SK-N-SH (cell line): ENCODE measurements around the gene TMEM11. TPM values are rescaled to one million over a fixed set of nuclear protein-coding genes. Genes with fewer than 3 reads are reported as not detected.

Experiments
- CTCF ChIA-PET: fragments of 300-600, 350-600 bp; formaldehyde crosslinking; extraction: SDS; loops from one replicate; lab custom pipeline; 2021; lab: Yijun Ruan, JAX
- POLR2A ChIA-PET: fragments of 350-600 bp; sonication (Branson Sonifier 250); formaldehyde crosslinking; extraction: SDS; loops from one replicate; lab custom pipeline; 2020; ENCODE audit warnings: antibody characterized with exemption, inconsistent platforms; lab: Yijun Ruan, JAX
- DNase-seq: peaks from one replicate; pipeline ENCODE4 v3.0.0; 2012
- H2AFZ ChIP-seq: fragments of 200-600 bp; sonication (generic); 2 replicates; pipeline ENCODE4 v1.8.1; 2016; ENCODE audit warnings: antibody characterized with exemption, mild to moderate bottlenecking, low read depth
- H3F3A ChIP-seq: fragments of 200-600 bp; sonication (generic); replicated peaks from 2 replicates; pipeline ENCODE3; 2016; ENCODE audit warnings: antibody characterized with exemption, mild to moderate bottlenecking; ENCODE audit not compliant: insufficient read depth
- H3K27ac ChIP-seq, 2 experiments: fragments of 200-500 bp in 1 of 2; fragments of 200-600 bp in 1 of 2; sonication (Bioruptor generic) in 1 of 2; sonication (generic), shearing (Covaris generic) in 1 of 2; 2 replicates each; pipeline versions ENCODE4 v1.5.1 to v1.6.1; 2014 to 2016; ENCODE audit warnings: low read depth in 2 of 2, inconsistent platforms in 1 of 2, low read length in 1 of 2, mild to moderate bottlenecking in 1 of 2, mixed read lengths in 1 of 2
- H3K27me3 ChIP-seq: fragments of 200-600 bp; sonication (generic), shearing (Covaris generic); 2 replicates; pipeline ENCODE4 v1.6.1; 2016; ENCODE audit warnings: mixed run types; ENCODE audit not compliant: insufficient read depth
- H3K36me3 ChIP-seq, 2 experiments: fragments of 200-500 bp in 1 of 2; fragments of 200-600 bp in 1 of 2; sonication (Bioruptor generic) in 1 of 2; sonication (generic) in 1 of 2; replicated peaks in 1 of 2; 2 replicates each; pipeline versions ENCODE3 to v1.5.1; 2014 to 2016; ENCODE audit warnings: low read length in 1 of 2, mild to moderate bottlenecking in 1 of 2; ENCODE audit not compliant: insufficient read depth in 2 of 2, control insufficient read depth in 1 of 2
- H3K4me1 ChIP-seq, 2 experiments: fragments of 200-500 bp in 1 of 2; fragments of 200-600 bp in 1 of 2; sonication (Bioruptor generic) in 1 of 2; sonication (generic), shearing (Covaris generic) in 1 of 2; 2 replicates each; pipeline versions ENCODE4 v1.5.1 to v1.6.1; 2014 to 2016; ENCODE audit warnings: low read depth in 1 of 2, low read length in 1 of 2, mixed run types in 1 of 2; ENCODE audit not compliant: insufficient read depth in 2 of 2, control insufficient read depth in 1 of 2
- H3K4me2 ChIP-seq: fragments of 200-600 bp; sonication (generic), shearing (Covaris generic); 2 replicates; pipeline ENCODE4 v1.6.1; 2017; ENCODE audit warnings: mixed run types
- H3K4me3 ChIP-seq, 2 experiments: fragments of 200-500 bp in 1 of 2; fragments of 200-600 bp in 1 of 2; sonication (Bioruptor generic) in 1 of 2; sonication (generic), shearing (Covaris generic) in 1 of 2; 2 replicates each; pipeline versions ENCODE4 v1.5.1 to v1.8.1; 2014 to 2016; ENCODE audit warnings: low read depth in 2 of 2, inconsistent platforms in 1 of 2, low read length in 1 of 2, mild to moderate bottlenecking in 1 of 2, mixed read lengths in 1 of 2, moderate library complexity in 1 of 2
- H3K79me2 ChIP-seq: fragments of 200-600 bp; sonication (generic); 2 replicates; pipeline ENCODE4 v1.8.1; 2017; ENCODE audit warnings: mild to moderate bottlenecking; ENCODE audit not compliant: insufficient read depth
- H3K9ac ChIP-seq: fragments of 200-600 bp; sonication (generic); 2 replicates; pipeline ENCODE4 v1.6.1; 2017; ENCODE audit warnings: mixed run types
- H3K9me2 ChIP-seq: fragments of 200-600 bp; sonication (generic); 2 replicates; pipeline ENCODE4 v1.6.1; 2017; ENCODE audit warnings: mixed run types
- H3K9me3 ChIP-seq: fragments of 200-600 bp; sonication (generic); 2 replicates; pipeline ENCODE4 v1.6.1; 2017; ENCODE audit warnings: mixed run types, mild to moderate bottlenecking, moderate library complexity
- H4K20me1 ChIP-seq: fragments of 200-600 bp; sonication (generic); 2 replicates; pipeline ENCODE4 v1.6.1; 2017; ENCODE audit warnings: mild to moderate bottlenecking, mixed run types; ENCODE audit not compliant: insufficient read depth
- CHD2 ChIP-seq: fragments of 150-350 bp; IDR thresholded peaks from 2 replicates; pipeline ENCODE4 v1.6.1; 2018; ENCODE audit warnings: low read length; ENCODE audit not compliant: partially characterized antibody
- ELF1 ChIP-seq: IDR thresholded peaks from 2 replicates; pipeline ENCODE4 v1.4.0; 2012
- FOSL2 ChIP-seq: IDR thresholded peaks from 2 replicates; pipeline ENCODE4 v1.4.0; 2012; ENCODE audit warnings: low read depth, mild to moderate bottlenecking, moderate library complexity, borderline replicate concordance
- FOXJ3 ChIP-seq: sonication (generic); formaldehyde crosslinking; IDR thresholded peaks from 2 replicates; pipeline ENCODE4 v1.5.1; 2020; ENCODE audit warnings: mild to moderate bottlenecking, missing genetic modification reagents
- GABPA ChIP-seq: IDR thresholded peaks from 2 replicates; pipeline ENCODE4 v1.4.0; 2012; ENCODE audit warnings: low read depth, mild to moderate bottlenecking
- GATA2 ChIP-seq: sonication (generic); formaldehyde crosslinking; IDR thresholded peaks from 2 replicates; pipeline ENCODE4 v1.5.0; 2020; ENCODE audit warnings: mild to moderate bottlenecking, missing genetic modification reagents
- JUND ChIP-seq: IDR thresholded peaks from 2 replicates; pipeline ENCODE4 v1.4.0; 2012
- MAX ChIP-seq: IDR thresholded peaks from 2 replicates; pipeline ENCODE4 v1.4.0; 2012; ENCODE audit warnings: low read depth
- MEF2A ChIP-seq: IDR thresholded peaks from 2 replicates; pipeline ENCODE4 v1.4.0; 2012; ENCODE audit warnings: low read depth, borderline replicate concordance
- NFIC ChIP-seq: IDR thresholded peaks from 2 replicates; pipeline ENCODE4 v1.4.0; 2012; ENCODE audit warnings: borderline replicate concordance
- NRF1 ChIP-seq: IDR thresholded peaks from 2 replicates; pipeline ENCODE4 v1.6.1; 2012; ENCODE audit warnings: low read depth, mild to moderate bottlenecking, low read length
- PBX3 ChIP-seq: IDR thresholded peaks from 2 replicates; pipeline ENCODE4; 2012
- RAD21 ChIP-seq: IDR thresholded peaks from 2 replicates; pipeline ENCODE4 v1.6.1; 2012; ENCODE audit warnings: mild to moderate bottlenecking, low read length
- RCOR1 ChIP-seq: fragments of 150-350 bp; IDR thresholded peaks from 2 replicates; pipeline ENCODE4 v1.6.1; 2017; ENCODE audit warnings: antibody characterized with exemption, low read length
- SMC3 ChIP-seq: IDR thresholded peaks from 2 replicates; pipeline ENCODE4 v1.6.1; 2012; ENCODE audit warnings: low read depth, low read length, improper control_type of control experiment
- TAF1 ChIP-seq: IDR thresholded peaks from 2 replicates; pipeline ENCODE4 v1.6.1; 2012; ENCODE audit warnings: low read depth, mild to moderate bottlenecking, low read length, moderate library complexity, borderline replicate concordance
- TCF12 ChIP-seq: IDR thresholded peaks from 2 replicates; pipeline ENCODE4 v1.4.0; 2012
- WGBS: methylation state at CpG from one replicate; pipeline ENCODE4 v1.1.6; 2017; ENCODE audit warnings: low lambda C conversion rate; 5-methylcytosine and 5-hydroxymethylcytosine counted together
- polyA plus RNA-seq, 3 experiments: library from polyadenylated mRNA; depleted of rRNA; stranded (reverse); fragments of >200 nt; gene quantifications; 2 replicates each; pipeline ENCODE4 v1.2.3, GENCODE V29; 2012
- TF ChIP-seq, protein P1 (sequence below): IDR thresholded peaks from 2 replicates; pipeline ENCODE4 v1.4.0; 2012; ENCODE audit warnings: low read depth, borderline replicate concordance
- TF ChIP-seq, protein P2 (sequence below): fragments of 150-350 bp; IDR thresholded peaks from 2 replicates; pipeline ENCODE4 v1.6.1; 2017; ENCODE audit warnings: antibody characterized with exemption, low read length, low read depth, borderline replicate concordance
- TF ChIP-seq, protein P3 (sequence below): IDR thresholded peaks from 2 replicates; pipeline ENCODE4 v1.4.0; 2012; ENCODE audit warnings: low read depth, borderline replicate concordance

TMEM11 gene
- polyA plus RNA-seq, 1 of the 3 experiments (the other 2 are of a cell fraction): 52.3 TPM

DNA sequence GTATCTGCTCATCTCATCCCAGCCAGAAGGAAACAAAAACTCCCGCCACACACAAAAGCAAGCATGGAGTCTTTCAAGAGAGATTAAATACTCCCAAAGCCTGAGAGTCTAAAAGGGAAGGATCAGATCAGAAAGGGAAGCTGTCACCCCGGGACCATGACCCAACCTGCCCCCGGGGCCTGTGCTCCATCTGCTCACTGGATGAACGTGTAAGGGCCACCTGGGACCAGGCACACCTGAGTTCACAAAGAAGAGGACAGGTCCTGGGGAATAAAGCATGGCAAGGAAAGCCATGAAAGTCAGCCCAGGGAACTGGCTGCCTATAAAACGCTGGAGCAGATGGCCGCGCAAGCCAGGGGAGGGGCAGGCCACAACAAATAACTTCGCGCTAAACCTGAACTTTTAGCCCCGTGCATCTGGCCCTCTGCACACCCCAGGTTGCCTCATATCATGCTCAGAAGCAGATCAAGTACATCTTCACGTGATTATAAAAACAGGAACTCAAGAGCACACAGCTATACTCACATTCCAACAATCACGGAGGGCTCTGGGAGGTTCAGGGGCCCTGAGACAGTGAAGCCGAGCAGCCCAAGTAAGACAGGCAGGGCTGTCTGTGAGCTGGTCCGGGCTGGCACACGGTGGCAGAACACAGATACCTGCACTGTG, 3.4 kb downstream of the TMEM11 start (continued):
- TF ChIP-seq, protein P1, sequence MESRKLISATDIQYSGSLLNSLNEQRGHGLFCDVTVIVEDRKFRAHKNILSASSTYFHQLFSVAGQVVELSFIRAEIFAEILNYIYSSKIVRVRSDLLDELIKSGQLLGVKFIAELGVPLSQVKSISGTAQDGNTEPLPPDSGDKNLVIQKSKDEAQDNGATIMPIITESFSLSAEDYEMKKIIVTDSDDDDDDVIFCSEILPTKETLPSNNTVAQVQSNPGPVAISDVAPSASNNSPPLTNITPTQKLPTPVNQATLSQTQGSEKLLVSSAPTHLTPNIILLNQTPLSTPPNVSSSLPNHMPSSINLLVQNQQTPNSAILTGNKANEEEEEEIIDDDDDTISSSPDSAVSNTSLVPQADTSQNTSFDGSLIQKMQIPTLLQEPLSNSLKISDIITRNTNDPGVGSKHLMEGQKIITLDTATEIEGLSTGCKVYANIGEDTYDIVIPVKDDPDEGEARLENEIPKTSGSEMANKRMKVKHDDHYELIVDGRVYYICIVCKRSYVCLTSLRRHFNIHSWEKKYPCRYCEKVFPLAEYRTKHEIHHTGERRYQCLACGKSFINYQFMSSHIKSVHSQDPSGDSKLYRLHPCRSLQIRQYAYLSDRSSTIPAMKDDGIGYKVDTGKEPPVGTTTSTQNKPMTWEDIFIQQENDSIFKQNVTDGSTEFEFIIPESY: no peak
- TF ChIP-seq MAX (no peak), TAF1 (no peak), NFIC (no peak), FOSL2 (no peak), RCOR1 (no peak), PBX3 (no peak), SMC3 (no peak)
- TF ChIP-seq, protein P2, sequence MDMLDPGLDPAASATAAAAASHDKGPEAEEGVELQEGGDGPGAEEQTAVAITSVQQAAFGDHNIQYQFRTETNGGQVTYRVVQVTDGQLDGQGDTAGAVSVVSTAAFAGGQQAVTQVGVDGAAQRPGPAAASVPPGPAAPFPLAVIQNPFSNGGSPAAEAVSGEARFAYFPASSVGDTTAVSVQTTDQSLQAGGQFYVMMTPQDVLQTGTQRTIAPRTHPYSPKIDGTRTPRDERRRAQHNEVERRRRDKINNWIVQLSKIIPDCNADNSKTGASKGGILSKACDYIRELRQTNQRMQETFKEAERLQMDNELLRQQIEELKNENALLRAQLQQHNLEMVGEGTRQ: no peak

DNA sequence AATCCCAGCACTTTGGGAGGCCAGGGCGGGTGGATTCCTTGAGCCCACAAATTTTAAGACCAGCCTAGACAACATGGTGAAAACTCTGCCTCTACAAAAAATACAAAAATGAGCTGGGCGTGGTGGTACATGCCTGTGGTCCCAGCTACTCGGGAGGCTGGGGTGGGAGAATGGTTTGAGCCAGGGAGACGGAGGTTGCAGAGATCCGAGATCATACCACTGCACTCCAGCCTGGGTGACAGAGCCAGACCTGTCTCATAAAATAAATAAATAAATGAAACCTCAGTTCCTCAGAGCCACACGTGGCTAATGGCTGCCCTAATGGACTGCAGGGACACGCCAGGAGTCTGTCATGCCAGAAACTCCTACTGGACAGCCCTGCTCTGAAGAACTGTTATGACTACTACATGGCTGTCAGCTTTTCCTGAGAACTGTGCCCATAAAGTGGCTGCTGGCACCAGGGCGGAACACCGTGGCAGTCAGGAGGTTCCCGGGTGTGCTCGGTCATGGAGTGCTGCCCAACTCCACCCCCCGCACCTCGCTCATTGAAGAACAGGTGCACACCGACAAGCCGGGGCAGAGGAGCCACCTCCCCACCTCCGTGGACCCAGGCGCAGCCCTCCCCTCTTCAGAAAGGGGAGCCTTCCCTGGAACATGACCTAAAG, 4.3 kb downstream of the TMEM11 start:
- no peak overlapping the region for H3K27ac ChIP-seq
- ChIA-PET POLR2A (no interaction called here), CTCF (interaction anchor here (0.7 kb wide), 1 partner anchor 91 kb away, joined by 3 read pairs; no protein-coding TSS in a partner anchor)
- peaks cover 20 to 23% of the 10 kb centered on the region in 2 experiments for H3K36me3 ChIP-seq
- DNase-seq: no peak
- TF ChIP-seq TAF1 (no peak), MEF2A (no peak), GABPA (no peak), NFIC (no peak), FOXJ3 (no peak), FOSL2 (no peak), NRF1 (no peak), RAD21 (no peak), SMC3 (no peak), CHD2 (no peak), JUND (no peak), TCF12 (no peak), ELF1 (no peak), GATA2 (CRISPR knock-in tag) (no peak), MAX (no peak)
- TF ChIP-seq, protein P2: no peak
- TF ChIP-seq, protein P3, sequence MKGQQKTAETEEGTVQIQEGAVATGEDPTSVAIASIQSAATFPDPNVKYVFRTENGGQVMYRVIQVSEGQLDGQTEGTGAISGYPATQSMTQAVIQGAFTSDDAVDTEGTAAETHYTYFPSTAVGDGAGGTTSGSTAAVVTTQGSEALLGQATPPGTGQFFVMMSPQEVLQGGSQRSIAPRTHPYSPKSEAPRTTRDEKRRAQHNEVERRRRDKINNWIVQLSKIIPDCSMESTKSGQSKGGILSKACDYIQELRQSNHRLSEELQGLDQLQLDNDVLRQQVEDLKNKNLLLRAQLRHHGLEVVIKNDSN: no peak
- TF ChIP-seq, protein P1: no peak
- H3K4me3 ChIP-seq: no peak overlapping the region
- peaks cover 10 to 19% of the 10 kb centered on the region in 2 experiments; a peak in 2 of 4 replicates for H3K4me1 ChIP-seq
- H2AFZ ChIP-seq: no peak overlapping the region
- no peaks in the 10 kb centered on the region for H3K27me3 ChIP-seq
- peaks cover 78% of the 10 kb centered on the region for H4K20me1 ChIP-seq
- no peaks in the 10 kb centered on the region for H3K9me2 ChIP-seq
- H3K79me2 ChIP-seq: peaks cover 93% of the 10 kb centered on the region
- H3K9ac ChIP-seq: no peak overlapping the region
- no peak overlapping the region for H3K4me2 ChIP-seq
- 97% methylated on average over 13 of the region's 17 CpGs for WGBS
- H3F3A ChIP-seq: no peaks in the 10 kb centered on the region
- H3K9me3 ChIP-seq: no peaks in the 10 kb centered on the region
